HG02642 (cell line): ENCODE data around the gene CD207.
"Not testable (repeated sequence)": the region's sequence is repeated elsewhere in the genome, so short reads cannot be mapped to it uniquely, and the experiment has no call there.

Experiments
- ATAC-seq: cut with Tn5 transposase; IDR thresholded peaks from one replicate; pipeline ENCODE4 v1.9.1; 2021; ENCODE audit warnings: mild to moderate bottlenecking; ENCODE audit not compliant: unreplicated experiment, poor library complexity

CD207 gene

GRCh38 chr2:70830366-70830765 is 5.2 kb downstream of the CD207 start:
- ATAC-seq: no peak

DNA sequence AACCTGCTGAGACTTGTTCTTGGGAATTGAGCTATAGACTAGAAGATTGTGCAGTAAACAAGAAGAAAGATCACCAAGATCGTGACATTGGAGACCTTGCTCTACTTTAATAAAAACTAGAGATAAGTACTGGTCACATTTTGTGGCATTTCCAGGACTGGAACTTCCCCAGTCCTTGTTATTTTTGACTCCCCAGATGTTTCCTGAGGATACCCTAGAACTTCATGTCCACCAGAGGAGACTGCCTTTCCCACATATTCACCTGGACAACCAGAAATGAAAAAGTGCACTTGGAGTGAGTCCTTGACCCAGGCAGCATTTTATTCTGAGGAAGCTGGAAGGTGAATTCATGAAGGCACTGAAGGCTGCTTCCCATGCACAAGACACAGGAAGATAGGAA is 5.7 kb downstream of the CD207 start:
- no peak for ATAC-seq

GRCh38 chr2:70828914-70829824 is 6.4 kb downstream of the CD207 start:
- ATAC-seq: no peak

GRCh38 chr2:70828115-70828514 is 7.5 kb downstream of the CD207 start:
- no peak for ATAC-seq

GRCh38 chr2:70827388-70827787 is 8.2 kb downstream of the CD207 start:
- no peak for ATAC-seq

- ATAC-seq: no peak
Observed at GRCh38 chr2:70826696-70827350, 8.8 kb downstream of the CD207 start.

DNA sequence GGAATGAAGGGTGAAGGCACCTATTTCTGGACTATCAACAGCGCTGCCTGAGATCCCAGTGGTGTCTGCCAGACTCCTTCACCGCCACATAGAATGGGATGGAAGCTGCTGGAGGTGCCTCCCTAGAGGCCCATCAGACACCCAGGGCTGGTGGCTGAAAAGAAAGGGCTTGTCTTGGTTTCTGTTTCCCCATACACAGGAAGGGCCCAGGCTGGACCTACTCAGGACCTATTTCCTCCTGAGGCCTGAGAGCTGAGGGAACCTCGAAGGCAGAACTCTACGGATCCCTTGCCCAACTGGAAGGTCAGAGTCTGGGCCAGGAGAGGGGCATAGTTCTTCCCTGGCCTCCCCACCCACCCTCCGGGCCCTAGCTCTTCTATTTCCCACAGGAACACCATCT is 12.4 kb downstream of the CD207 start:
- no peak for ATAC-seq

DNA sequence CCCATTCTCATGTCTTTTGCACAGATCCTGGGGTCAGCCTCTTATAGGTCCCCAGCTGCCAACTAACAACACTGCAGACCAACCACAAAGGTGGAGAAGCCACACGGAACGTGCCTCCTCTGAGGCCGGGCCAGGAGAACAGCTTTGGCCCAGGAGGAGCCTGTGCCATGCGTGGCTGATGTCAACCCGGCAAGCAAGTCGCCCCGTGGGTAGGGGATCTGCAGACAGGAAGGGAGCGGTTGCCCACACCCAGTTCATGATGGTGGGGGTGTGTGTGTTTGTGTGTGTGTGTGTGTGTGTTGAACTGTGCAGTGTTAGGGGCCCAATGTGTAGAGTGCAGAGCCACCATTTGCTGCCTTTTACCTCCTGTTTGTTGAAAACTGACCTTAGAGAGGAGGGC is 12.8 kb downstream of the CD207 start:
- no peak for ATAC-seq

DNA sequence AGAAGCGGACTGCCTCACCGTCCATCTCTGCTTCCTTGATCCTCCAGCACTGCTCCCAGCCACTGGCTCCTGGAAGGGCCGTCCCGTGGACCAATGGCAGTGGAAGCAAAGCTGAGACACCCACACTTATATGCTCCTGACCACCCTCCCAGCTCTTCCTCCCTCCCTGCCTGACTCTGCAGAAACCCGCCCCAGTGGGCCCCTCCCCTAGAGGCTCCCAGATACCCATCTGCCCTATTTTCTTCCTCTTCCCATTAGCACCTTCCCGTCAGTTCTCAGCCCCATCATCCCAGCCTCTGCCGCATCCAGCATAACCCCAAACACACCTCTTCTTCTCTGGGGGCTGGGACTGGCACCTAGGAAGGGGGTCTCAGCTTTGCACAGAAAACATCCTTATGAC is 15.1 kb downstream of the CD207 start, which contains the start of gene CLEC4F:
Gene CLEC4F (minus strand): TSS at position 101 of the 400 bp plus-strand sequence. CDS start 76 bp downstream, at position 25.
- ATAC-seq: no peak

GRCh38 chr2:70817284-70817954 is 18.2 kb downstream of the CD207 start:
- ATAC-seq: no peak

GRCh38 chr2:70816726-70817125 is 18.9 kb downstream of the CD207 start:
- no peak for ATAC-seq

DNA sequence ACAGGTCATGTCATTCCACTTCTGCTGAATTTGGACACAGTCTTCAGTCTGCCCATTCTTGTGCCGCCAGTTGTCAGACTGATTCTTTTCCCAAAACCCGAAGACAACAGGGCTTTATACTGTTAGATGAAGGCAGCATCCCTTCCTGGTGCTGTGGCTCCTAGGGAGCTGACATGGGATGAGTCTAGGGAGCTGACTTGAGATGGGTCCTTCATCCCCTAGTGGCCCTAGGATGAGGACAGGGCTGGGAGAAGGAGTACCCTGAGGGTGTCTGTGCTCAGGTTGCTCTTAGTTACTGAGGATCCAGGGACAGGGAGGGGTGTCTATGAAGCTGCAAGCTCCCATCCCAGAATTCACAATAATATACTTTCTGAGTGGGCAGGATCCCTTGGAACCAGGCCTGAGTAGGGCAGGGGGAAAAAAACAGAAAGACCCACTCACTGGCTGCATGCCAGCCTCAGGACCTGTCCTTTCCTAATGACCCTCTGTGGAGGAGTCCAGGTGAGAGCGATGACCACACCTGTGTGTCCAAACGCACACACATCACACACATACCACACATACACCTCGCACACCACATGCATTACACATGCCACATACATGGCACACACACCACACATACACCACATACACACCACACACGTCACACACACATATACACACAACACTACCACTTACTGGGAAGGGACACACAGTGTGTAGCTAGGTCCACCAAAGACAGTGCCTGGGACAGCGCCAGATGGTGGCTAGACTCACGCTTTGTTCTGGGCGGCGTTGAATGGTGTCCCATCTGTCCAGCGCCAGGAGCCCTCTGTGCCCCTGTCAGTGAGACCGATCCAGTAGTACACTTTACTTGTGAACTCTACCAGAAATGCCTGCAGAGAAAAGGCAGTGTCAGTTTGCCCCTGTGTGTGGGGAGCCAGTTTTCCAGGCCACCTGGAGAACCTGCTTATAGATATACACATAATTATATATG is 26.3 kb downstream of the CD207 start:
- no peak for ATAC-seq

DNA sequence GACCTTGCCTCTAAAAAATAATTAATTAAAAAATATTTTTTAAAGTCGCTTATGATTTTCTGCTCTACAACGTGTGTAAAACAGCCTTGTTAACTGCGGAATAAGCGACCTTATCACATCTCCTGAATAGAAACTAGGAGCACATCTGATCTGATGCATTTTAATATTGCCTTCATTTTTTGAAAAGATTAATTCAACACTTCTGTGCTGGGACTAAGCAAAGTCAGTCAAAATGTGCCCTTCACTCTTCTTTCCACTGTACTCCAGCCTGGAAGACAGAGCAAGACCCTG is 27.8 kb downstream of the CD207 start:
- ATAC-seq: no peak

- ATAC-seq: no peak
Observed at GRCh38 chr2:70807102-70807827, 28.4 kb downstream of the CD207 start.

- ATAC-seq: no peak
Observed at GRCh38 chr2:70806620-70807019, 29.0 kb downstream of the CD207 start.

DNA sequence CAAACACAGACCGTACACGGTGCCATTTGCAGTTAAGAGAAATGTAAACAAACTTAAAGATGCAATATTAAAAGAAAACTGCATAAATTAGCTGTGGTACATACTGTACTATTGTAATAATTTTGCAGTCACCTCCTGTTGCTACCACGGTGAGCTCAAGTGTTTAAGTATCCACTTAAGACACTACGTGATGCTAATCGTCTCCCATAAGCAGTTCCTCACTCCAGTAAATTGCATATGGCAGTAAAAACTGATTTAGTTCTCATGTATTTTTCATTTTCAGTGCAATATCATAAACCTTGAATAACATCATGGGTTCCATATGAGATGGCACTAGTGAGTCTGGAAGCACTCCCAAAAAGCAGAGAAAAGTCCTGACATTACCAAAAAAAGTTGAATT is 29.6 kb downstream of the CD207 start:
- no peak for ATAC-seq

GRCh38 chr2:70801607-70802263 is 33.9 kb downstream of the CD207 start:
- no peak for ATAC-seq

DNA sequence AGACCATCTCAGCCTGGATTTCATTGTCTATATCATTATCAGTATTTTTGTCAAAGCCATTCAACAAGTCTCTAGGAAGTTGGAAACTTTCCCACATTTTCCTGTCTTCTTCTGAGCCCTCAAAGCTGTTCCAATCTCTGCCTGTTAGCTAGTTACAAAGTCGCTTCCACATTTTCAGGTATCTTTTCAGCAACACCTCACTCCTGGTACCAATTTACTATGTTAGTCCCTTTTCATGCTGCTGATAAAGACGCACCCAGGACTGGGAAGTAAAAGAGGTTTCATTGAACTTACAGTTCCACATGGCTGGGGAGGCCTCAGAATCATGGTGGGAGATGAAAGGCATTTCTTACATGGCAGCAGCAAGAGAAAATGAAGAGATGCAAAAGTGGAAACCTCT is 35.9 kb downstream of the CD207 start:
- ATAC-seq: no peak

- ATAC-seq: not testable (repeated sequence)
Observed at GRCh38 chr2:70797996-70798395, 37.6 kb downstream of the CD207 start.
